CD4-positive, alpha-beta T cell (primary cell): ENCODE results near the gene ERO1A. TPM values are rescaled to one million over a fixed set of nuclear protein-coding genes. Genes with fewer than 3 reads are reported as not detected.

Source experiments
- ATAC-seq: fragments of 200-7000 bp; cut with Tn5 transposase; one replicate; pipeline ENCODE4 v1.10.0; 2022; ENCODE audit warnings: mild to moderate bottlenecking; ENCODE audit not compliant: poor library complexity
- CTCF ChIA-PET: fragments of 350-600 bp; sonication (Branson Sonifier 250); formaldehyde crosslinking; loops from one replicate; lab custom pipeline; 2021; ENCODE audit warnings: antibody characterized with exemption, inconsistent platforms; lab: Charles Lee
- POLR2A ChIA-PET: fragments of 350-600 bp; sonication (Branson Sonifier 250); formaldehyde crosslinking; loops from one replicate; lab custom pipeline; 2021; ENCODE audit warnings: antibody characterized with exemption, inconsistent platforms; lab: Charles Lee
- DNase-seq, 14 experiments: peaks; one replicate each; pipeline ENCODE4 v3.0.0-alpha.2; 2013 to 2020; ENCODE audit warnings: mixed read lengths in 2 of 14
- H3K27ac ChIP-seq, 2 donors: one replicate each; pipeline versions ENCODE4 v1.5.1 to v1.7.0; 2013; ENCODE audit warnings: low read length in 2 of 2, low read depth in 1 of 2, mild to moderate bottlenecking in 1 of 2
- H3K27me3 ChIP-seq, 2 experiments: 1 replicate in 1 of 2; 2 replicates in 1 of 2; pipeline versions ENCODE4 v1.6.1 to v1.7.0; 2013; ENCODE audit warnings: low read length in 2 of 2, control low read depth in 1 of 2, mild to moderate bottlenecking in 1 of 2, moderate library complexity in 1 of 2; ENCODE audit not compliant: insufficient read depth in 2 of 2, control insufficient read depth in 1 of 2
- H3K36me3 ChIP-seq: one replicate; pipeline ENCODE4 v1.6.1; 2013; ENCODE audit warnings: low read length, control low read depth; ENCODE audit not compliant: insufficient read depth
- H3K4me1 ChIP-seq: one replicate; pipeline ENCODE4 v1.6.1; 2013; ENCODE audit warnings: low read length, control low read depth; ENCODE audit not compliant: insufficient read depth
- H3K4me3 ChIP-seq: one replicate; pipeline ENCODE4 v1.5.1; 2013; ENCODE audit warnings: mild to moderate bottlenecking, low read length, moderate library complexity
- H3K9me3 ChIP-seq, 2 experiments: 1 replicate in 1 of 2; 2 replicates in 1 of 2; pipeline versions ENCODE4 v1.6.1 to v1.7.0; 2013; ENCODE audit warnings: low read length in 2 of 2, mild to moderate bottlenecking in 2 of 2, control low read depth in 1 of 2, moderate library complexity in 1 of 2; ENCODE audit not compliant: control insufficient read depth in 1 of 2, insufficient read depth in 1 of 2
- H3K27ac Mint-ChIP-seq: one replicate; pipeline ENCODE4 v1.8.0; 2020; ENCODE audit warnings: mixed read lengths
- H3K27me3 Mint-ChIP-seq: one replicate; pipeline ENCODE4 v1.8.0; 2021; ENCODE audit warnings: mixed read lengths
- H3K36me3 Mint-ChIP-seq: one replicate; pipeline ENCODE4 v1.8.0; 2021; ENCODE audit warnings: low read depth, mixed read lengths
- H3K4me1 Mint-ChIP-seq: one replicate; pipeline ENCODE4 v1.8.0; 2021; ENCODE audit warnings: low read depth, mixed read lengths
- H3K4me3 Mint-ChIP-seq: one replicate; pipeline ENCODE4 v1.8.0; 2020; ENCODE audit warnings: mild to moderate bottlenecking, mixed read lengths
- H3K9me3 Mint-ChIP-seq: one replicate; pipeline ENCODE4 v1.8.0; 2020; ENCODE audit warnings: mixed read lengths
- CTCF ChIP-seq: fragments of 200-600 bp; IDR thresholded peaks from one replicate; pipeline ENCODE4 v1.8.0; 2022; ENCODE audit warnings: antibody characterized with exemption, mild to moderate bottlenecking
- intact Hi-C, 2 experiments: fragments of 100-400 bp; cut with DNase I in 1 of 2; cut with micrococcal nuclease in 1 of 2; formaldehyde crosslinking; loops; one replicate each; pipeline versions ENCODE4 v1.15.1 to v1.9.0; 2023 to 2025; cut with DNase I, micrococcal nuclease
- total RNA-seq, 174 experiments: library from RNA in 2 of 174; stranded (reverse) in 2 of 174; gene quantifications; one replicate each; pipeline ENCODE4 v1.2.3 and lab custom pipeline; 2021 to 2026

The ERO1A gene
- total RNA-seq, 2 experiments from 2014 or later = 58.6 to 60.7 TPM

- Mint-ChIP-seq H3K27me3 (no peaks in the 10 kb centered on the region), H3K27ac (no peak overlapping the region), H3K4me3 (peak overlapping the region; percentile 57), H3K9me3 (no peaks in the 10 kb centered on the region), H3K36me3 (peaks cover 8% of the 10 kb centered on the region), H3K4me1 (peaks cover 84% of the 10 kb centered on the region)
- CTCF ChIA-PET = interaction anchor here (1.2 kb wide), 1 partner anchor 15 kb away, joined by 3 read pairs; the partner anchor contains the start of gene PSMC6
- Histone ChIP-seq H3K9me3 (no peaks in the 10 kb centered on the region), H3K4me3 (no peak overlapping the region), H3K27me3 (no peaks in the 10 kb centered on the region), H3K4me1 (peaks cover 49% of the 10 kb centered on the region), H3K36me3 (no peaks in the 10 kb centered on the region), H3K27ac (no peak overlapping the region)
- no peak for TF ChIP-seq CTCF
- no peak for ATAC-seq
- POLR2A ChIA-PET = no interaction called here
- intact Hi-C loops = loop anchor here (5.0 kb wide), 3 partner anchors 41 to 139 kb away; partner anchors contain the start of genes GPR137C (in 1 of the 2), STYX (in 1 of the 2) and TXNDC16 (in 1 of the 2)
- DNase-seq = no peak
Observed at GRCh38 chr14:52690983-52691760, 4.2 kb downstream of the ERO1A start.

DNA sequence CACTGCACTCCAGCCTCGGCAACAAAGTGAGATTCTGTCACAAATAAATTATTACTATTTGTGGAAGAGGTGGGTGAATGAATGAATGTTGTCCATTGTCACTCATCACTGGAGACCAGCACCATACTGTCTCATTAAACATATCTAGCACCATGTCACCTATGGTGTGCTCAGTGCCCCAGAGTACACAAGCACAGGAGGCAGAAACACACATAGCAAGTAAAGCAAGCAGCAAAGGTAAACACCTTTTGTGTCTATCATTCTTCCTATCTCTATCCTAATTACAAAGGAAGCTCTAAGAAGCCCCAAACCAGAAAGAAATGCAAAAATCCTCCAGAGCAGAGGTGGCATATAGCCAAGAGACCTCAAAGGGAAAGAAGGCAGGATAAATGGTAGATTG lies 9.2 kb downstream of the ERO1A start:
- intact Hi-C loops = no loop called here

DNA sequence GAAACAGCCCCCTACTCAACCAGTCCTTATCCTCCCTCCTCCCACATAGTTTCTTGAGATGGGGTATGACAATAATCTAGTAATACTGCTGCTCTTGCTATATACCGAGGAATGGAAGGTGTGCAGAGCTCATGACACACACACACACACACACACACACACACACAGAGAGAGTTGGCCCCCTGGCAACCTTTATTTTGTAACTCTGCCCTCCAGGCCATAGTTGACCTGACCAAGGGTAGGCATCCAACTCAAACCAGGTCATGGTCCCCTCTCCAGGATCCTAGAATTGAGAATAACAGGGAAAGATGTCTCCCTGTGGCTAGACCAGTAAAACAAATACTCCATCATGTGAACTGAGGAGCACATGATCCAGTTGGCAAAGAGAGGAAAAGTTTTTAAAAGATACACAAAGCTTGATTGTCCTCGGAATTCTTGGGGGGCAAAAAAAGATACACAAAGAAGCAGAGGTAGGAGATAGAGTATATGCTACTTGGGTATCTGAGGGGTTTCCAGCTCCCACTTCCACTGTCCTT lies 11.3 kb downstream of the ERO1A start:
- peaks cover 10% of the 10 kb centered on the region for H3K36me3 ChIP-seq
- peaks cover 59% of the 10 kb centered on the region for H3K4me1 Mint-ChIP-seq
- H3K4me3 Mint-ChIP-seq = no peak overlapping the region
- no peaks in the 10 kb centered on the region for H3K27me3 Mint-ChIP-seq
- no peaks in the 10 kb centered on the region for H3K9me3 Mint-ChIP-seq
- TF ChIP-seq CTCF = no peak
- DNase-seq (no peak), ATAC-seq (no peak)
- H3K27me3 ChIP-seq = no peaks in the 10 kb centered on the region
- ChIA-PET POLR2A (interaction anchor here (0.6 to 1.9 kb wide), 4 partner anchors 12 to 83 kb away, joined by 3 to 8 read pairs (median 4); partner anchors contain the start of gene ERO1A), CTCF (interaction anchor here (1.3 kb wide), 1 partner anchor 36 kb away, joined by 4 read pairs; no protein-coding TSS in a partner anchor)
- H3K27ac ChIP-seq = peak overlapping the region in 1 of 2 donors; percentile 14
- H3K4me3 ChIP-seq = no peak overlapping the region
- H3K4me1 ChIP-seq = peaks cover 34% of the 10 kb centered on the region
- intact Hi-C loops = no loop called here
- no peaks in the 10 kb centered on the region for H3K9me3 ChIP-seq
- peaks cover 14% of the 10 kb centered on the region for H3K36me3 Mint-ChIP-seq
- H3K27ac Mint-ChIP-seq = peak overlapping the region; percentile 40

More for the DNA sequence above, 9.2 kb downstream of the ERO1A start:
- peaks cover 1% of the 10 kb centered on the region for H3K36me3 Mint-ChIP-seq
- H3K4me3 Mint-ChIP-seq = no peak overlapping the region
- H3K27ac Mint-ChIP-seq = peak overlapping the region; percentile 40
- DNase-seq (no peak), ATAC-seq (no peak)
- H3K9me3 ChIP-seq = no peaks in the 10 kb centered on the region
- ChIA-PET CTCF (no interaction called here), POLR2A (interaction anchor here (0.7 to 1.9 kb wide), 2 partner anchors 10 to 26 kb away, joined by 3 to 8 read pairs; partner anchors contain the start of gene ERO1A)
- H3K27me3 Mint-ChIP-seq = no peaks in the 10 kb centered on the region
- no peaks in the 10 kb centered on the region for H3K9me3 Mint-ChIP-seq
- peaks cover 4% of the 10 kb centered on the region for H3K36me3 ChIP-seq
- H3K4me1 Mint-ChIP-seq = peaks cover 71% of the 10 kb centered on the region
- H3K27ac ChIP-seq = no peak overlapping the region
- no peak for TF ChIP-seq CTCF
- H3K4me1 ChIP-seq = peaks cover 39% of the 10 kb centered on the region
- H3K27me3 ChIP-seq = no peaks in the 10 kb centered on the region
- H3K4me3 ChIP-seq = no peak overlapping the region
